Lower lobe of right lung (tissue), 2 donors: ENCODE measurements around the gene TRAK1. TPM values are rescaled to one million over a fixed set of nuclear protein-coding genes. Genes with fewer than 3 reads are reported as not detected.

Experiments
- ATAC-seq, 2 donors: fragments of 200-7000 bp; cut with Tn5 transposase; one replicate each; pipeline ENCODE4 v1.9.1; 2020 to 2022; ENCODE audit warnings: mild to moderate bottlenecking in 2 of 2, moderate library complexity in 2 of 2
- DNase-seq: peaks from one replicate; pipeline ENCODE4 v3.0.0-alpha.2; 2020
- H3K27ac ChIP-seq: fragments of 200-600 bp; one replicate; pipeline ENCODE4 v1.8.0; 2022
- H3K27me3 ChIP-seq: fragments of 200-600 bp; one replicate; pipeline ENCODE4 v1.8.0; 2022; ENCODE audit warnings: low read depth
- H3K36me3 ChIP-seq: fragments of 200-600 bp; one replicate; pipeline ENCODE4 v1.8.0; 2022; ENCODE audit warnings: mild to moderate bottlenecking
- H3K4me1 ChIP-seq: fragments of 200-600 bp; one replicate; pipeline ENCODE4 v1.8.0; 2022
- H3K4me3 ChIP-seq: fragments of 200-600 bp; one replicate; pipeline ENCODE4 v1.8.0; 2022; ENCODE audit warnings: mild to moderate bottlenecking
- H3K9me3 ChIP-seq: fragments of 200-600 bp; one replicate; pipeline ENCODE4 v1.8.0; 2022
- intact Hi-C: fragments of 100-400 bp; cut with DNase I; formaldehyde crosslinking; loops from one replicate; pipeline ENCODE4 v1.11.0; 2022
- total RNA-seq: library from RNA; stranded (reverse); fragmentation: NEBNext Ultra II Directional; extraction: Animal tissue kit (Norgen Biotek cat#: 25700); gene quantifications from one replicate; pipeline ENCODE4 v1.2.1, GENCODE V29; 2021
- TF ChIP-seq, protein P1 (sequence below): fragments of 200-600 bp; IDR thresholded peaks from one replicate; pipeline ENCODE4 v1.8.0; 2022; ENCODE audit warnings: antibody characterized with exemption, mild to moderate bottlenecking
- donor health status: DM: no; HTN: yes; CAD: no; lungs with severe emphysema.

The TRAK1 gene
- total RNA-seq, 1 donor from 2014 or later = 50.6 TPM

DNA sequence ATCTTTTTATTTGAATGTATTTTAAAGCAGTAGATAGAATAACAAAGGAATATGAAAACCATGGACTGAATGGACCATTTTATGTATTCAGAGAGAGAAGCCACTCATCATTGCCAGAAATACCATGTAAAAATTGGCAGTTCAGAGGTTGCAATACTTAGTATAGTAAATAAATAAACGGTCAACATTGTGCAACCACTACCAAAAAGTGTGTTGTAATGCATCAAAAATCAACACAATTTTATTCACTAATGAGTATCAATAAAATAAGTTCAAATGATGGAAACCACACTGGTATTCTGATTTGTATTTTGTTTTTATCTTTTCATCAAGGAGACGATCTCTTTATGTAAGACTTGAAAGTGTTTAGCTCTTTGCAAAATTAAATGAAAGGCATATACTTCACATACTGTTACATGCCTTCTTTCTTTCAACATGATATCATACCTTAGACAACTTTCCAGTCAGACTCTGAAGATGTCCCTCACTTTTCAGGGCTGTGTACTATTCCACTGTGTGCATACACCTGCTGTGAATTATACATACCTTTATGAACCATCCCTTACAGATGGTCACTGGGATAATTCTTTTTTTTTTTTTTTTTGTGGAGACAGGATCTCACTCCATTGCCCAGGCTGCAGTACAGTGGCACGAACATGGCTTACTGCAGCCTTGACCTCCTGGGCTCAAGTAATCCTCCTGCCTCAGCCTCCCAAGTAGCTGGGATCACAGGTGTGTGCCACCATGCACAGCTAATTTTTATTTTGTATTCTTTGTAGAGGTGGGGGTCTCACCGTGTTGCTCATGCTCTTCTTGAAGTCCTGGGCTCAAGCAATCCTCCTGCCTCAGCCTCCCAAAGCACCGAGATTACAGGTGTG, 134.6 kb downstream of the TRAK1 start:
- DNase-seq (no peak), ATAC-seq (no peak)
- Histone ChIP-seq H3K27ac (no peak overlapping the region), H3K4me3 (no peak overlapping the region), H3K9me3 (no peaks in the 10 kb centered on the region), H3K27me3 (no peaks in the 10 kb centered on the region), H3K36me3 (peaks cover 50% of the 10 kb centered on the region), H3K4me1 (no peaks in the 10 kb centered on the region)
- TF ChIP-seq, protein P1, sequence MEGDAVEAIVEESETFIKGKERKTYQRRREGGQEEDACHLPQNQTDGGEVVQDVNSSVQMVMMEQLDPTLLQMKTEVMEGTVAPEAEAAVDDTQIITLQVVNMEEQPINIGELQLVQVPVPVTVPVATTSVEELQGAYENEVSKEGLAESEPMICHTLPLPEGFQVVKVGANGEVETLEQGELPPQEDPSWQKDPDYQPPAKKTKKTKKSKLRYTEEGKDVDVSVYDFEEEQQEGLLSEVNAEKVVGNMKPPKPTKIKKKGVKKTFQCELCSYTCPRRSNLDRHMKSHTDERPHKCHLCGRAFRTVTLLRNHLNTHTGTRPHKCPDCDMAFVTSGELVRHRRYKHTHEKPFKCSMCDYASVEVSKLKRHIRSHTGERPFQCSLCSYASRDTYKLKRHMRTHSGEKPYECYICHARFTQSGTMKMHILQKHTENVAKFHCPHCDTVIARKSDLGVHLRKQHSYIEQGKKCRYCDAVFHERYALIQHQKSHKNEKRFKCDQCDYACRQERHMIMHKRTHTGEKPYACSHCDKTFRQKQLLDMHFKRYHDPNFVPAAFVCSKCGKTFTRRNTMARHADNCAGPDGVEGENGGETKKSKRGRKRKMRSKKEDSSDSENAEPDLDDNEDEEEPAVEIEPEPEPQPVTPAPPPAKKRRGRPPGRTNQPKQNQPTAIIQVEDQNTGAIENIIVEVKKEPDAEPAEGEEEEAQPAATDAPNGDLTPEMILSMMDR = no peak
- intact Hi-C loops = no loop called here

DNA sequence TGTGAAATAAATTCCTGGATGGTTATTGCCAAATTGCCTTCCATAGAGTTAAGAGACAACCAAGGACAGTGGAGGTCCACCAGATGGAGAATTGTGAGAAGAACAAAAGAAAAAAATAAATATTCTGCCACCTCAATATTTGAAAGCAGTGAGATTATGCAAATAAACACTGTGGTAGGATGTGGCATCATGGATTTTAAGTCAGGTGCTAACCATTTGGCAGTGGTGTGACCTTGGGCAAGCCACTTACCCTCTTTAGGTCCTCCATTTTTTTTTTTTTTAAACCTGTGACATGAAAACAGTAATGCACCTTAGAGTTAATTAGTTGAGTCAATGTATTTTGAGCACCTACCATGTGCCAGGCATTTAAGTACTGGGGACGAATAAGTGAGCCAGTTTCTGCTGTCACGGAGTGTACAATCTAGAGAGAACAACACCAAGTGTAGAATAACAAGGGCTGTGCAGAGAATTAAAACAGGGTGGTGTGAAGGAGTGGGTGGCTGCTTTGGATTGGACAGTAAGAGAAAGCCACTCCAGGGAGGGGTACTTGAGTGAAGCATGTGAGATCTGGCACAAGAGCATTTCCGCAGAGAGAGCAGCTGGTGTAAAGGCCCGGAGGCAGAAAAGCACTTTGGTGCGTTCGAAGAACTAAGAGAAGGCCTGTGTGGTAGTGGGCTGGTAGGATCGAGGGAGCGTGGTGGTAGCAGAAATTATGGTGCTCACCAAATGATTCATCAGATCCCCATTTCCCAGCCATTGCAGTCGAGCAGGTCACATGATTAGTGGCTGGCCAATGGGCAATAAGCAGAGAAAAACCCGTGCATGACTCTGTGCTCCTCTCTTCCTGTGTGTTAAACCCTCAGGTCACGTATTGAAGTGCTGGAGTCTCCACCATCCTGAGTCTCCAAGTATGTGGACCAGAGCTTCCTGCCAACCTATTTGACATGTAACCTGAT, 135.6 kb downstream of the TRAK1 start:
- H3K27me3 ChIP-seq = no peaks in the 10 kb centered on the region
- peak; percentile 28 to 51 for ATAC-seq
- TF ChIP-seq, protein P1 = no peak
- no peak overlapping the region for H3K27ac ChIP-seq
- no peaks in the 10 kb centered on the region for H3K4me1 ChIP-seq
- intact Hi-C loops = no loop called here
- H3K36me3 ChIP-seq = peaks cover 40% of the 10 kb centered on the region
- no peaks in the 10 kb centered on the region for H3K9me3 ChIP-seq
- no peak overlapping the region for H3K4me3 ChIP-seq
- no peak for DNase-seq

GRCh38 chr3:42228796-42229195, 137.6 kb downstream of the TRAK1 start:
- Histone ChIP-seq H3K9me3 (no peaks in the 10 kb centered on the region), H3K4me3 (no peak overlapping the region), H3K27me3 (no peaks in the 10 kb centered on the region), H3K27ac (no peak overlapping the region), H3K36me3 (peaks cover 20% of the 10 kb centered on the region), H3K4me1 (no peaks in the 10 kb centered on the region)
- ATAC-seq (no peak), DNase-seq (no peak)
- intact Hi-C loops = no loop called here
- TF ChIP-seq, protein P1 = no peak

- no peak overlapping the region for H3K4me3 ChIP-seq
- intact Hi-C loops = no loop called here
Measured at GRCh38 chr3:42229266-42229941, 138.2 kb downstream of the TRAK1 start.

More at GRCh38 chr3:42229266-42229941, 138.2 kb downstream of the TRAK1 start:
- Histone ChIP-seq H3K36me3 (peaks cover 14% of the 10 kb centered on the region), H3K27ac (no peak overlapping the region), H3K27me3 (no peaks in the 10 kb centered on the region), H3K9me3 (no peaks in the 10 kb centered on the region), H3K4me1 (no peaks in the 10 kb centered on the region)
- ATAC-seq (no peak), DNase-seq (no peak)
- TF ChIP-seq, protein P1 = no peak
